NCI-H2081 (cell line): ENCODE data around the gene TMEM145.

Experiments used
- DNase-seq, 2 experiments: peaks; one replicate each; lab custom pipeline; 2025; lab: John Stamatoyannopoulos, UW

Gene TMEM145

DNA sequence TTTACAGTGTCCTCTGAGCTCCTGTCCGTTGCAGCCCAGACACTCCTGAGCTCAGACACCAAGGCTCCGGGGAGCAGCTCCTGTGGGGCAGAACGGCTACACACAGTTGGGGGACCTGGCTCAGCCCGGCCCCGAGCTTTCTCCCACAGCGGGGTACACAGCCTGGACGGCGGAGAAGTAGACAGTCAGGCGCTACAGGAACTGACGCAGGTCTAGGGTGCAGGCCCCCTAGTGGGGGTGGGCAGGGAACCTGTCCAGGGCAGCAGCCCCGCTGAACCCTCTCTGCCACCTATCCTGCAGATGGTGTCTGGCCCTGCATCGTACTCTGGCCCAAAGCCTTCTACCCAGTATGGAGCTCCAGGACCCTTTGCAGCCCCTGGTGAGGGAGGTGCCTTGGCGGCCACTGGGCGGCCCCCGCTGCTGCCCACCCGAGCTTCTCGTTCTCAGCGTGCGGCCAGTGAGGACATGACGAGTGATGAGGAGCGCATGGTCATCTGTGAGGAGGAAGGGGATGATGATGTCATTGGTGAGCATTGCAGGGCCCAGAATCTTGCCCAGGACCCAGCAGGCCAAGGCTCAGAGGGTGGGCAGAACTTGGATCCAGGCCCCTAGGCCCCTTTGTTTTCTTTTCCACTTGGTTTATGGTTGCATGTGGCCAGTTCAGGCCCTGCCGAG, 24.1 kb upstream of the TMEM145 start:
- no peak for DNase-seq

DNA sequence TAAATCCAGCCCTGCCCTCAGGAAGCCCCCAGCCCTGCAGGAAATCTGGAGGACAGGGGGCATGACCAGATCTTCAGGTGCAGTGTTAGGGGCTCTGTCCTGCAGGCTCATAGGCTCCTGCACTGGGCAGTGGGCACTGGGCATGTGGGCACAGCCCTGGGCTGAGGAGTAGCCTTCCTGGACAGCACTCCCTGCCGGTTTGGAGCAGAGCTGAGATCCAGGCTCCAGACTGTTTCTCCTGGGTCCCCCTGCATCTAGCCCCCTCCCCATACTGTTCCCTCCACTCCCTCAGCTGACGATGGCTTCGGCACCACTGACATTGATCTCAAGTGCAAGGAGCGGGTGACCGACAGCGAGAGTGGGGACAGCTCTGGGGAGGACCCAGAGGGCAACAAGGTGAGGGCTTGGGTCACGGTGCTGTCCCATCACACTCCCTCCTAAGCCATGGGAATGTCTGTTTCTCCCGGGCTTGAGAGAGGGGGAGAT, 23.5 kb upstream of the TMEM145 start:
- DNase-seq = no peak

DNA sequence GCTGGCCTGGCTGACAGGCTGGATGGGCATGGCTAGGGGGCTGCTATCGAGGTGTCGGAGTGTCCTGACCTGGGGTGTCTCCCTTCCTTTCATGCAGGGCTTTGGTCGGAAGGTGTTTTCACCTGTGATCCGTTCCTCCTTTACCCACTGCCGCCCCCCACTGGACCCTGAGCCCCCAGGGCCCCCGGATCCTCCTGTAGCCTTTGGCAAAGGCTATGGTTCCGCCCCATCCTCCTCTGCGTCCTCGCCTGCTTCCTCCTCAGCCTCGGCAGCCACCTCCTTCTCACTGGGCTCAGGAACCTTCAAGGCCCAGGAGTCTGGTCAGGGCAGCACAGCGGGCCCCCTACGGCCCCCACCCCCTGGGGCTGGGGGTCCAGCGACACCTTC, 23.0 kb upstream of the TMEM145 start:
- no peak for DNase-seq

DNA sequence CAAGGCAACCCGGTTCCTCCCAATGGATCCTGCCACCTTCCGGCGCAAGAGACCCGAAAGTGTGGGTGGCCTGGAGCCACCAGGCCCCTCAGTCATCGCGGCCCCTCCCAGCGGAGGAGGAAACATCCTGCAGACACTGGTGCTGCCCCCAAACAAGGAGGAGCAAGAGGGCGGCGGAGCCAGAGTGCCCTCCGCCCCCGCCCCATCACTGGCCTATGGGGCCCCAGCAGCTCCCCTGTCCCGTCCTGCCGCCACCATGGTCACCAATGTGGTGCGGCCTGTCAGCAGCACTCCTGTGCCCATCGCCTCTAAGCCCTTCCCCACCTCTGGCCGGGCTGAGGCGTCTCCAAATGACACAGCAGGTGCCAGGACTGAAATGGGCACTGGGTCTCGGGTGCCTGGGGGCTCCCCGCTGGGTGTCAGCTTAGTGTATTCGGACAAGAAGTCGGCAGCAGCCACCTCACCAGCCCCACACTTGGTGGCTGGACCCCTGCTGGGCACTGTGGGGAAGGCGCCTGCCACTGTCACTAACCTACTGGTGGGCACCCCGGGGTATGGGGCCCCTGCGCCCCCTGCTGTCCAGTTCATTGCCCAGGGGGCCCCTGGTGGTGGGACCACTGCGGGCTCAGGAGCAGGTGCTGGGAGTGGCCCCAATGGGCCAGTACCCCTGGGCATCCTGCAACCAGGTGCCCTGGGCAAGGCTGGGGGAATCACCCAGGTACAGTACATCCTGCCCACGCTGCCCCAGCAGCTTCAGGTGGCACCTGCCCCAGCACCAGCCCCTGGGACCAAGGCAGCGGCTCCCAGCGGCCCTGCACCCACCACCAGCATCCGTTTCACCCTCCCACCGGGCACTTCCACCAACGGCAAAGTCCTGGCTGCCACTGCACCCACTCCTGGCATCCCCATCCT, 22.3 kb upstream of the TMEM145 start:
- DNase-seq = no peak

DNA sequence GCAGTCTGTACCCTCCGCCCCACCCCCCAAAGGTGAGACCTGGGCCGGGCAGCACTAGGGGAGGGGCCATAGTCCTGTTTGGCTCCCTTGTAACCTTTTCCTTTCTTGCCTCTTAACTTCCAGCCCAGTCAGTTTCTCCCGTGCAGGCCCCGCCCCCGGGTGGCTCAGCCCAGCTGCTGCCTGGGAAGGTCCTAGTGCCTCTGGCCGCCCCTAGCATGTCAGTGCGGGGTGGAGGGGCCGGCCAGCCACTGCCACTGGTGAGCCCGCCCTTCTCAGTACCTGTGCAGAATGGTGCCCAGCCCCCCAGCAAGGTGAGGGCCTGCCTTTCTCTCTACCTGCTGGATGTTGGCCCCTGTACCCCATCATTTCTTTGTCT, 21.7 kb upstream of the TMEM145 start:
- DNase-seq = no peak

DNA sequence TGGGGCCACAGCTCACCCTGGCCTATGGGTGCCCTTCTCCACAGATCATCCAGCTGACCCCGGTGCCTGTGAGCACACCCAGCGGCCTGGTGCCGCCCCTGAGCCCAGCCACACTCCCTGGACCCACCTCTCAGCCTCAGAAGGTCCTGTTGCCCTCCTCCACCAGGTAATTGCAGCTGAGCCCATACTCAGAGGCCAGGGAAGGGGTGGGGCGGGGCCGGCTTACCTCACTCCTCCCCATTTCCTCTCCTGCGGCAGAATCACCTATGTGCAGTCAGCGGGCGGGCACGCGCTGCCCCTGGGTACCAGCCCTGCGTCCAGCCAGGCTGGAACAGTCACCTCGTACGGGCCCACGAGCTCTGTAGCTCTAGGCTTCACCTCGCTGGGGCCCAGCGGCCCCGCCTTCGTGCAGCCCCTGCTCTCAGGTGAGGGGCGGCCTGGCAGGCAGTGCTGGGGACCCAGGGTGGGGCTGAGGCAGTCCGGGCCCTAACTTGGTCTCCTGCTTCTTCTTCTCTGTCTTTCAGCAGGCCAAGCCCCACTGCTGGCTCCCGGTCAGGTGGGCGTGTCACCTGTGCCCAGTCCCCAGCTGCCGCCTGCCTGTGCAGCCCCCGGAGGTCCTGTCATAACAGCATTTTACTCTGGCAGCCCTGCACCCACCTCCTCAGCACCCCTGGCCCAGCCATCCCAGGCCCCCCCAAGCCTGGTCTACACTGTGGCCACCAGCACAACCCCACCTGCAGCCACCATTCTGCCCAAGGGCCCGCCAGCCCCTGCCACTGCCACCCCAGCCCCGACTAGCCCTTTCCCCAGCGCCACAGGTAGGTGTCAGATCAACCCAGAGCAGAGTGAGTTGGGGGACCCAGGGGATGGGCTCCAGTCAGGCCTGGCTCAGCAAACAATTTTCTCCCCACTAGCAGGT, 20.8 kb upstream of the TMEM145 start:
- no peak for DNase-seq

DNA sequence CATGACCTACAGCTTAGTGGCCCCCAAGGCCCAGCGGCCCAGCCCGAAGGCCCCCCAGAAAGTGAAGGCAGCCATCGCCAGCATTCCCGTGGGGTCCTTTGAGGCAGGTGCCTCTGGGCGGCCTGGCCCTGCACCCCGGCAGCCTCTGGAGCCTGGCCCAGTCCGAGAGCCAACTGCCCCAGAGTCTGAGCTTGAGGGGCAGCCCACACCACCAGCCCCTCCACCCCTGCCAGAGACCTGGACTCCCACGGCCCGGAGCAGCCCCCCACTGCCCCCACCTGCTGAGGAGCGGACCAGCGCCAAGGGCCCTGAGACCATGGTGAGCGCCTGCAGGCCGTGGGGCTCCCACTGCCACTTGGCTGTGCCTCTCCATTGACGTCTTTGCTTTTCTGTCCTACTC, 20.1 kb upstream of the TMEM145 start:
- DNase-seq = no peak

DNA sequence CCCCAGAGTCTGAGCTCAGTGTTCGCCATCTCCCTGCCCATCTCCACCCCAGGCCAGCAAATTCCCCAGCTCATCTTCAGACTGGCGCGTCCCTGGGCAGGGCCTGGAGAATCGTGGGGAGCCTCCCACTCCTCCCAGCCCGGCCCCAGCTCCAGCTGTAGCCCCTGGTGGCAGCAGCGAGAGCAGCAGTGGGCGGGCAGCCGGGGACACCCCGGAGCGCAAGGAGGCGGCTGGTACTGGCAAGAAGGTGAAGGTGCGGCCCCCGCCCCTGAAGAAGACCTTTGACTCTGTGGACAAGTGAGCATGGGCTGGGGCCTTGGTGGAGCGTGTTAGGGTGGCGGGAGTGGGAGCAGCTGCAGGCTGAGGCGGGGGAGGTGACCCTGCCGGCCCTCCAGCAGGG, 19.6 kb upstream of the TMEM145 start:
- no peak for DNase-seq

DNA sequence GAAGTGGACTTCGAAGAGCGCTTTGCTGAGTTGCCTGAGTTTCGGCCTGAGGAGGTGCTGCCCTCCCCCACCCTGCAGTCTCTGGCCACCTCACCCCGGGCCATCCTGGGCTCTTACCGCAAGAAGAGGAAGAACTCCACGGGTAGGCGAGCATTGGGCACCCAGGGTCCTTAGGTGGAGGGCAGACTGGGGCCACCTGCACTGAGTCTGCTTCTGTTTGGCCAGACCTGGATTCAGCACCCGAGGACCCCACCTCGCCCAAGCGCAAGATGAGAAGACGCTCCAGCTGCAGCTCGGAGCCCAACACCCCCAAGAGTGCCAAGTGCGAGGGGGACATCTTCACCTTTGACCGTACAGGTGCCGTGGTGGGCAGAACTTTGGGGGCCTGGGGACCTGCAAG, 19.2 kb upstream of the TMEM145 start:
- DNase-seq = no peak

DNA sequence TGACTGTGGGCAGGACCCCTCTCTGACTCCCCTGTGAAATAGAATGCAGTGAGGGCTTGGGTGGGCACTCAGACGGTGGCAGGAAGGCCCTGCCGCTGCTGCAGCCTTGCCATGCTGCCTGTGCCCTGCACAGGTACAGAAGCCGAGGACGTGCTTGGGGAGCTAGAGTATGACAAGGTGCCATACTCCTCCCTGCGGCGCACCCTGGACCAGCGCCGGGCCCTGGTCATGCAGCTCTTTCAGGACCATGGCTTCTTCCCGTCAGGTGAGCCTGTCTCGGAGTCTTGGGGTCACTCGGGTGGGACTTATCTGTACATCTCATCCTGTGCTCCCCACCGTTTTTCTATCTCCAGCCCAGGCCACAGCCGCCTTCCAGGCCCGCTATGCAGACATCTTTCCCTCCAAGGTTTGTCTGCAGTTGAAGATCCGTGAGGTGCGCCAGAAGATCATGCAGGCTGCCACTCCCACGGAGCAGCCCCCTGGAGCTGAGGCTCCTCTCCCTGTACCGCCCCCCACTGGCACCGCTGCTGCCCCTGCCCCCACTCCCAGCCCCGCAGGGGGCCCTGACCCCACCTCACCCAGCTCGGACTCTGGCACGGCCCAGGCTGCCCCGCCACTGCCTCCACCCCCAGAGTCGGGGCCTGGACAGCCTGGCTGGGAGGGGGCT, 18.5 kb upstream of the TMEM145 start:
- DNase-seq = no peak

DNA sequence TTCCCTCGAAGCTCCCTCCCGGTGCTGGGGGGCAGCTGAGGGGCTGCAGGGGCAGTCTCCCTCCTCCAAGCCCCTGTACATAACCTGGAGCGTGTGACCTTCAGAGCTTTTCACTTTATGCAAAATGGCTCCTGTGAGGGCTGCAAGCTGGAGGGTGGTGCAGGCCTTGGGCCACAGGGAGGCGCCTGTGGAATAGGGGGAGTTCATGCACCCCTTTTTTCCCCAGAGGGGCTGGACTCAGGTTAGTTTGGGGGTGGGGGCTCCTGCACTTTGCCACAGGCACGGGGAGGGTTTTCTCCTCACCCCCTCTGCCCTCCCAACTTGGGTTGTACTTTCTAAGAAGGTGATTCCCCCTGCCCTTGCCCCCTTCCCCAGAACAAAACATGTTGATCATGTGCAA, 17.8 kb upstream of the TMEM145 start:
- DNase-seq = no peak

DNA sequence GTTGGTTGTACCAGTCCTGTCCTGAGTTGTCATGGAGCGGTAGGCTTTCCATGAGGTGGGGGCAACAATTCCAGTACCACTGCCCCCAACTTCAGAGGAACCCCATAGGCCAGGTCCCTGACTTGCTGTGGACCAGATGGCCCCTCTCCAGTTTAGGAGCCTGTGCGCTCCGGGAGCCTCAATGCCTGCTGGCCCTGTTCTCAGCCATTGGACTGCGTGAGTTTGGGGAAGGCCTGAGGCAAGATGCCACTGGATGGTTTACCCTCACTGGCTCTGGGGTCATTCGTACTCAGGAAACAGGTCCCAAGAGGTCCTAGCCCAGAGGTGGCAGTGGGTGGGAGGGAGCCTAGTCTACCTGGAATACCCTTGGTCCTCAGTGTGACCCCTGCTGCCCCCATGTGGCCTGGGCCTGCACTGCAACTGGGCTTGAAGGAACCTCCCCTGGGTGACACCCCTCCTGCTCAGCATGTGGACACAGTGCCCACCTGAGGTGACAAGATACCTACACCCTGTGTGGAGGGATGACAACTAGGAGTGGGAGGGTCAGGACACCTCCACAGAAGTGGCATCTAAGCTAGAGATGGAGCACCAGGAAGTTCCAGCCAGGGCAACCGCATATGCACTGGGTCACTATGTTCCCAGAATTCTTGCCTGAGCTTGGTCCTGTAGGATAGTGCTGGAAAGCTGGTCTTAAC, 17.1 kb upstream of the TMEM145 start:
- peak; percentile 69 to 73 for DNase-seq

DNA sequence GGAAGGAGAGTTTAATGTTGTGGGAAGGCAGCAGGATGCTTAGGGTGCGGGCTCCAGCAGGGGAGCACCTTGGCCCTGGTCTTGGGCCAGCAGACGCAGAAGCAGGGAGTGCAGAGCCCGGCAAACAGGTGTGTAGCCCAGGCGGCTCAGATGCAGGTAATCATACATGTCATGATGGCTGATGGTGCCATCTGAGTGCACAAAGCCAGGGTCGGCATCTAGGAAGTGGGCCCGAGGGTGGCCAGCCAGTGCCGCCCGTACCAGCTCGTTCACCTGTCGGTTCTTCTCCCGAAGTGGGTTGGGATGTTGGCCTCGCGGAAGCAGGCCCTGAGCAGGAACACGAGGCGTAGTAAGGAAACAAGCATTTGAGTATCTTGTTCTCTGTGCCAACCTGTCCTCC, 16.1 kb upstream of the TMEM145 start:
- no peak for DNase-seq

DNA sequence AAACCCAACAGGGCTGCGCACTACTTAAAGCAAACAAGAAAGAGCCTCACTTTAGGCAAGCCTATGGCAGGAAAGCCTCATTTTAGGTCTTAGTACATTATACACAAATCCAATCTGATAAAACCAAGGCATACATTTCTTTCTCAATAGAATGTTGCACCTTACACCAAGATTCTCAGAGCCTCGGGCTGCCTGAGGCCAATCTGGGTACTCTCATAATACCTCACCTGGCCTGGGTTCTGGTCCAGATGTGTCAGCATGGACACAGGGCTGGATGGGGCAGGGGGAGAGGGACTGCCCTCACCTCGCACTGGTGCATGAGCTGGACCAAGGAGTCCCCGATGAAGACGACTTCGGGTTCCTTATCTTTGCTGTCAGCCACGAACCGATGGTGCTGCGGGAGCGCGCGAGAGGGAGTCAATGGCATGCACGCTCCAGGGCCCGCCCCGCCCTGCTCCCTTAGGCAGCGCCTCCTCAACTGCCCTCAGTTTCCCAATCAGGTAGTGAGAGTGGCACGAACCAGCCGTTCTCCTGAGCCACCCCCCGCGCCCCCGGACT, 11.4 kb upstream of the TMEM145 start, which contains the start of gene PRR19:
Gene PRR19, plus strand, starts transcription at position 487 of the 558 bp plus-strand sequence. CDS start 7,453 bp downstream, outside the sequence.
- DNase-seq = peak in 1 of 2 experiments; percentile 38

DNA sequence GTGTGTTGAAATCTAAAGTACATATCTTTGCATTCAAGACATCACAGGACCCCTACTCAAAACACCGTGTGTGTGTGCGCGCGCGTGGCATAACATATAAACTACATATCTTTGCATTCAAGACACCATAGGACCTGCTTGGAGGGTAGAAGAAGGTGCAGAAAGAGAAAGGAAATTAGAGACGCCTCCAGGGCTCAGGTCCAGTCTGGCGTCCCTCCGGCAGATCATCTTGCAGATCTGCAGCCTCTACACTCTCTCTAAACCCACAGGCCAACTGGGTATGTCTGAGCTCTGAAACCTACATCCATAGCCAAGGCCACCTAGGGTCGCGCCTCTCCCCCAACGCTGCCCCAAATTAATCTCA, 10.0 kb upstream of the TMEM145 start:
- no peak for DNase-seq

DNA sequence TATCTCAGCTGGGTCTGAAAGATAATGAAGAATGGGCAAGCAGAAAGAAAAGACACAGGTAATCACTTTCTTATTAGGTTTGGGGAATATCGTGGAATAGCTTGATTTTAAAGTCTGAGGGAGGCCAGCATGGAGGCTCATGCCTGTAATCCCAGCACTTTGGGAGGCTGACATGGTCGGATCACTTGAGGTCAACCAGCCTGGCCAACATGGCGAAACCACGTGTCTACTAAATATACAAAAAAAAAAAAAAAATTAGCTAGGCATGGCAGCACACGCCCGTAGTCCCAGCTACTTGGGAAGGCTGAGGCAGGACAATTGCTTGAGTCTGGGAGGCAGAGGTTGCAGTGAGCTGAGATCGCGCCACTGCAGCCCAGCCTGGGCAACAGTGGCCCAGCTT, 9.2 kb upstream of the TMEM145 start:
- no peak for DNase-seq

DNA sequence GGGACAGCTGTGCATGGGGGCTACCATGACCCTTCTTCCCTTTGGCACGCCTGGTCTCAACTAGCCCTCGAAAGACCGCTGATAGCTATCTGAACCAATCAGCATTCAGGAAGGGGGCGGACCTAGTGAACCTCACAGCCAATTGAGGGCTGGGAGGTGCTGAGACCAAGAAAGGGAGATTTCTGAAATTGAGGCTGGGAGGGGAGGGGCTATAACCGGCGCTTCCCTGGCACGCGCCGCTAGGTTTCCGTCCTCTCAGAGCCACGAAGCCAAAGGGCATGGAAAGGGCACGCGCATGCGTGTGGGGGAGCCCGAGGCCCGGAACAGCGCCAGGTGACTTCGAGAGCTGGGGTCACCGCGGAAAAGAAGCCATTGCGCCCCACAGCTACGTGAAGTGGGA, 6.5 kb upstream of the TMEM145 start:
- DNase-seq = no peak

DNA sequence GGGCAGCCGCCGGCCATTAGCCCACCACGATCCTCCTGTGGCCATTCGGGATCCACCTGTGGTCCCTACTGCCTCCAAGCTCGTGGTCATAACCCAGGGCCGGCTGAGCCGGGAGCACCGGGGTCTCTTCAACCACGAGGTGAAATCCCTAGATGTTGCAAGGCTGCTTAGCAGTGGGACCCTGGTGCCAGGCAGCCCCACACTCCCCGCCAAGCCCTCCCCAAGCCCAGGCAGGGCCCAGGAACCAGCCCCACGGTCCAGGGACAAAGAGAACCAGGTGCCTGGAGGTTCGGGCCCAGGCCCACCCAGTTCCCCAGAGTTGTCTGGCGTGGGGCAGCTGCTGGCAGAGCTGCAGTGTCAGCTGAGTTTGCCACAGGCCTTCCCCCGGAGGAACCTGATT, 3.4 kb upstream of the TMEM145 start:
- no peak for DNase-seq

DNA sequence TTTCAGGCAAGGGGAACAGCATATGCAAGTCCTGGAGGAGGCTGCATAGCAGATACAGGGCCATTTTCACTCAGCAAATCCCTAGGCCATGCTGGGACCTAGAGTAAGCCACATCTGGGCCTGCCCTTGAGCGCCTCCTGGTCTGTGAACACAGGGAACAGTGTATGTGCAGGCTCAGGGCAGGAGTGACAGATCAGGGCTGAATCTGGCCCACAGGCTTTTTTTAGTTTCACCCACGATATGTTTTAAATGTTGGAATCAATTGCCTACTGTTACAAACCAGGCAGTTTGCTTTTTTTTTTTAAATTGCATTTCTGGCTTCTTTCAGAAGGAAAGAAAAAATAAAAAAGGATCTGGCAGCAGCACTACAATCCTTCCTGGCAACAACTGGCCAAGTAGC, 1.5 kb upstream of the TMEM145 start:
- no peak for DNase-seq

DNA sequence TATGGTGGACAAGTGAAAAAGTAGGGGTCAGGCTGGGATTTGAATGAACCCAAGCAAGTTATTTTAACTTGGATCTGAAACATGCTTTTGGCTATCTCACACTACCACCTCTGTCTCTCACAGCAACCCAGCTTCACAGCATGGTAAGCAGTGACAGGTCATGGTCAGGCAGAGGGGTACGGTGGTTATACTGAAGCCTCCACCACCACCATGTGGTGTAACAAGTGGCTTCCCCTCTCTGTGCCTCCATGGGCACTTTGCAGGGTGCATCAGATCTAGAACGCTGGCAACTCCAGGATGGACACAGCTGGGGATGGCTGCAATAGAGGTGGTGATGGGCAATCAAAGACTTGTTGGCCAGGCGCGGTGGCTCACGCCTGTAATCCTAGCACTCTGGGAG, 739 bp upstream of the TMEM145 start:
- no peak for DNase-seq
